HG03097 (cell line): Measurements from ENCODE around the gene PARD6A.

ENCODE experiments used
- ATAC-seq: cut with Tn5 transposase; IDR thresholded peaks from one replicate; pipeline ENCODE4 v1.9.1; 2021; ENCODE audit not compliant: unreplicated experiment, low FRiP score

PARD6A gene, protein sequence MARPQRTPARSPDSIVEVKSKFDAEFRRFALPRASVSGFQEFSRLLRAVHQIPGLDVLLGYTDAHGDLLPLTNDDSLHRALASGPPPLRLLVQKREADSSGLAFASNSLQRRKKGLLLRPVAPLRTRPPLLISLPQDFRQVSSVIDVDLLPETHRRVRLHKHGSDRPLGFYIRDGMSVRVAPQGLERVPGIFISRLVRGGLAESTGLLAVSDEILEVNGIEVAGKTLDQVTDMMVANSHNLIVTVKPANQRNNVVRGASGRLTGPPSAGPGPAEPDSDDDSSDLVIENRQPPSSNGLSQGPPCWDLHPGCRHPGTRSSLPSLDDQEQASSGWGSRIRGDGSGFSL

DNA sequence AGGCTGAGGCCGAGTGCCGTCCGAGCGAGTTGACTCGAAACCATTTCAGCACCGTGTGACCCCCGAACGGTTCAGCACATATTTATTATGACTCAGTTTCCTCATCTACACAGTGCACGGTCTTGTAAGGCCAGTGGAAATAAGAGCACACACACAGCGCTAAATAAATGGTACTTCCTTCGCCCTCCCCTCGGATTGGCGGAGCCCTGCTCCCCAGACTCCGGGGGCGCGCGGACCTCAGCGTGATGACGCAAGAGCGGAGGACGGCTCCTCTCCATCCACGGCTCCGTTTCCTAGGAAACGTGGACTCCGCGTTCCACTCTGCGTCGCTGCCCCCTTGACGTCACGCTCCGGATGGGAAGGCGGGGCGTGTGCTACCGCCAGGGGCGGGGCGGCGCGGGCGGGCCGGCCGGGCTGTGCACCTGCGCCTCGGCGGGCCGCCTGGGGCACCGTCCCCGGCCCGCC, at the start of gene PARD6A:
PARD6A (plus strand) TSS at position 397 of the 465 bp plus-strand sequence. CDS start 79 bp downstream, outside the sequence.
- peak; percentile 69 for ATAC-seq

DNA sequence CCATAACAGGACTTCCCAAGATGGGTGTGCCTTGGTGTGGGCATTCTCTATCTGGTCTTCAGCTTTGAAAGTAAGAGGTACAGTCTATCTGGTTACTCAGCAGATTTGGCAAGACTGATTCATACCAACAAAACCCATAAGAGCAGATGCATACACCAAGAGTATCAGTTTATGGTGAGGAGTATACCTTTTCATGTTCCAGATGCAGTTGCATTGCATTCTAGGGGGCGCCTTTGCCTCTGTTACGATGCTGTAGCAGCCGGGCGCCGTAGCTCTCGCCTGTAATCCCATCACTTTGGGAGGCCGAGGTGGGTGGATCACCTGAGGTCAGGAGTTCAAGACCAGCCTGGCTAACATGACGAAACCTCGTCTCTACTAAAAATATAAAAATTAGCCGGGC, 47.0 kb upstream of the PARD6A start:
- no peak for ATAC-seq

GRCh38 chr16:67628216-67628615, 32.5 kb upstream of the PARD6A start:
- no peak for ATAC-seq

DNA sequence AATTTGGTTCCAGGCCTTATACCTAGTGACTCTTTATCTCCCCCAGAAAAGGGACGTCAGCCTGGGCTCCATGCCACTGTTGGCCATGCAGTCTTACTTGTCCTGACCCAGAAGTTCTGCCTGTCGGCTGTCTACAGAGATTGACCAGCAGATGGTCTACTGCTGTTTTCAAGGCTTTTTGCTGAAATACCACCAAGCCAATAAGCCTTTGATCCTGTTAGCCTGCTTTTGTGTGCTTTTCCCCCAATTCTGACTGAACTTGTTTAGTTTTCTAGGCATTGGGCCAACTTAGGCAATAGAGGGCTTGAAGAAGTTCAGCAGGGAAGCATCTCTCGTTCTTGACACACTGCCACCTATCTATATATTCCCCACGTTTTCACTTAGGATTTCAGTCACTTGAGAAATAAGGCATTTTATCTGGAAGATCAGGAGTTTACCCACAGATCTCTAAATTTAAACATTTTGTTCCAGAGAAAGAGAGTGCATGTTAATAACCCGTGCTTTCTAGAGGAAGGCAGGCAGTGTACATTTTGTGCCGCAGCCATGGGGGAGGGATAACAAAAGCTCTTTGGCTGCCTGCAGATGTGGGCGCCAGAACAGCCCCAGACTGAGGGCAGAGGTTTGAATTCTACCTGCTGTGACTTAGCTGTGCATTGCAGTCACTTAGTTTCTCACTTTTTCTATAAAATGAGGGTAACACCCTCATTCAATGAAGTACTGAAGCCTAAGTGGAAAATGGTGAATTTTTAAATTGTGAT, 28.2 kb upstream of the PARD6A start:
- ATAC-seq: no peak

DNA sequence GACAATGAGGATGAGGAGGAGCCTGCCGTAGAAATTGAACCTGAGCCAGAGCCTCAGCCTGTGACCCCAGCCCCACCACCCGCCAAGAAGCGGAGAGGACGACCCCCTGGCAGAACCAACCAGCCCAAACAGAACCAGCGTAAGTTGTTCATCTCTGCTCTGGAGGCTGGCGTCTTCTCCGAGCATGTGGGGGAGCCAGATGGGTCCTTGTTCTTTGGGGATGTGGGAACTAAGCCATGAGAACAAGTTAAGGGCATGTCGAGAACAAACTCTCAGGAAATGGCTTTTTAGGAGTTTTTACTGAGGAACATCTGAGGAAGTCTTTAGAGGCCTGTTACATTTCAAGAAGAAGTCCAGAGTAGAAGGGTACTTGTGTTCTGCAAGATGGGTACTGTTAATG, 24.0 kb upstream of the PARD6A start:
- no peak for ATAC-seq

- ATAC-seq: no peak
Observed at GRCh38 chr16:67637625-67638024, 23.1 kb upstream of the PARD6A start.

DNA sequence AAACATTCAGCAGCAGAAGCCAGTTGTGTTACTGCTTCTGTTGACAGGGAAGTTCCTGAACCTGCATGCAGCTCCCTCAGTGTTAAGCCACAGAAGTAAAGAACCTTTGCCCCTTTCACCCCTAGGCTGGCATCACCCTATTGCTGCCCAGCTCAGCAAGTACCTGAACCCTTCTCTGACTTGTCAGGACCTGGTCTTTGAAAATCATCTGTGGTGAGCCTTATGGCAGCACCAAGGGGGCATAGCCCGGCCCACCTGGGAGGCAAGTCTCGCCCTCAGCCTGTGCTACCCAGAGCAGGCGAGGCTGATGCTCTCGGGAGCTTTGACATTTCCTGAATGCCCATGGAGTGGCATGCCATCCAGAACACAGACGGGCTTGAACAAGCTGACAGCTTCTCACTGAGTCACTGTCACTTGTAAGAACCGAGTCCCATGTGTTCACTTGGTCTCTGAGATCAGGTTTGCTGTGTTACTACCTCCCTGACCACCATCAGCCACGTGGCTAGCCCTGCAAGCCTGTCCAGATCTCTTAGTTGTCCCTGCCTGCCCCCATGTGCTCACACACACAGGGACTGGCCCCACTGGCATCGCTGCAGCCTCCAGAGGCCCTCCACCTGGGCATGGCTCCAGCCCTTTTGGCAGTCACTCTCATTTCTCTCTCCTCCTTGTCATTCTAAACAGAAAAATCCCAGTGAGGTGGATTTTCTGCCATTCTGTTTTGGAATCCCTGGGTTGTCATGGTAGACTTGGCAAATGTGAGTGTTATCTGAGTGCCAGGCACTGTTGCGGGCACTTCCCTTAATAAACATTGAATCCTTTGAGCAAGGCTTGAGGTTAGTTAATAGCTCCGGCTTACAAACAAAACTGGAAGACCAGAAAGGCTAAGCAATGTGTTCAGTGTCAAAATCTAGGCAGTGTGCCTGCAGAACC, 18.7 kb upstream of the PARD6A start:
- no peak for ATAC-seq

- ATAC-seq: no peak
Observed at GRCh38 chr16:67644038-67644437, 16.7 kb upstream of the PARD6A start.

DNA sequence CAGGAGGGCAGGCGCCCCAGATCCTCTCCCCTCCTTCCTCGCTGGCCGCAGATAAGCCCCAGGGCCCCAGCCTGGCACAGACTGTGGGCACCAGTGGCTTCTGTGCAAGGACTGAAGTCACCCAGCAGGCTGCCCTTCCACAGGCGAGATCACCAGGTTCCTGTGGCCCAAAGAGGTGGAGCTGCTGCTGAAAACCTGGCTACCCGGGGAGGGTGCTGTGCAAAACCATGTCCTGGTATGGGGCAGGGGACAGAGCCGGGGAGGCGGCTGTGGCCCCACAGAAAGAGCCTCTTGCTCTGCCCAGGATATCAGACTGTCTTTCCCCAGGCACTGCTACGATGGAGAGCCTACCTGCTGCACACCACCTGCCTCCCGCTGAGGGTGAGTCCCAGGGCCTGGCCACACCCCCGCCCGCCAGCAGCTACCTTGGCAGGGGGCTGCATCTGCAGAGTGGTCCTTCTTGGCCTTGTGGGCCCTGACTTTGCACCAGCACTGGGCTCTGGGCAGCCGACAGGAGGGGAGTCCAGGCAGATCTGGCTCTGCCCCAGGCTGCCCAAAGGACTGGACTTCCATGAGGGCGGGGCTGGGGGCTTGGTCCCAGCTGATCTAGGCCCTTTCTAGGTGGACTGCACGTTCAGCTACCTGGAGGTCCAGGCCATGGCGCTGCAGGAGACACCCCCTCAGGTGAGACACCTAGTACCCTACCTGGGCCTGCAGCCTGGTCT, 15.2 kb upstream of the PARD6A start:
- no peak for ATAC-seq

DNA sequence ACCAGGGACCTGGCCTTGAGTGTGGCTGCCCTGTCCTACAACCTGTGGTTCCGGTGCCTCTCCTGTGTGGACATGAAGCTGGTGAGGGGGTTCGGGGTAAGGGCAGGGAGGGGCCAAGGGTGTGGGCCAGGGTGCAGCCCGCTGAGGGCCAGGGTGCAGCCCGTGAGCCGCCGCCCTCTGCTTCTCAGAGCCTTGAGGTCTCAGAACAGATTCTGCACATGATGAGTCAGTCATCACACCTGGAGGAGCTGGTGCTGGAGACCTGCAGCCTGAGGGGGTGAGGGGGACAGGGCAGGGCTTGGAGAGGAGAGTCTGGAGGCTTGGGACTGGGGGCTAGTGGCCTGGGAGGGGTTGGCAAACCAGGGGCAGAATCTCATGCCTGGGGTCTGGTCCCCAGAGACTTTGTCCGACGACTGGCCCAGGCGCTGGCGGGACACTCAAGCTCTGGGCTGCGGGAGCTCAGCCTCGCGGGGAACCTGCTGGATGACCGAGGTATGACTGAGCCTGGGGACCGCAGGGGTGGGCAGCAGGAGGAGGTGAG, 13.6 kb upstream of the PARD6A start:
- no peak for ATAC-seq

GRCh38 chr16:67647681-67648080, 13.1 kb upstream of the PARD6A start:
- ATAC-seq: no peak

DNA sequence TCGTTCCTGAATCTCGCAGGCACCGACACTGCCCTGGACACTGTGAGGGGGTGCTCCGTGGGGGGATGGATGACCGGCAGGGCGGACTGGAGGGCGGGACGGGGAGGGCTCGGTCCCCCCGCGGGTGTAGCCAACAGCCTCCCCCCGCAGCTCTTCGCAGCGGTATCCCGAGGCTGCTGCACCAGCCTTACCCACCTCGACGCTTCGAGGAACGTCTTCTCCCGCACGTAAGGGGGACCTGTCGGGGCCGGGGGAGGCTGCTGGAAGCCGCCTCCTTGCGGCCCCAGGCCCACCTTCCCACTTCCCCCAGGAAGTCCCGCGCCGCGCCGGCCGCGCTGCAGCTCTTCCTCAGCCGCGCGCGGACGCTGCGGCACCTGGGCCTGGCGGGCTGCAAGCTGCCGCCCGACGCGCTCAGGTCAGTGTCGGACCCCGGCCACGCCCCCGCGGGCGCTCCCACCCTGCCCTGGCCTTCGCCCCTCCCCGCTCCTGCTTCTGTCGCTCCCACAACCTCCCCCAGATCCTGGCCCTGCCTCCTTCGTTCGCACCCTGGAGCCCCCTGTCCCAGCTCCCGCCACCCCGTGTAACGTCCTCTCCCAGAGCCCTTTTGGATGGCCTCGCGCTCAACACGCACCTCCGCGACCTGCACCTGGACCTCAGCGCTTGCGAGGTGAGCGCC, 12.5 kb upstream of the PARD6A start:
- no peak for ATAC-seq

DNA sequence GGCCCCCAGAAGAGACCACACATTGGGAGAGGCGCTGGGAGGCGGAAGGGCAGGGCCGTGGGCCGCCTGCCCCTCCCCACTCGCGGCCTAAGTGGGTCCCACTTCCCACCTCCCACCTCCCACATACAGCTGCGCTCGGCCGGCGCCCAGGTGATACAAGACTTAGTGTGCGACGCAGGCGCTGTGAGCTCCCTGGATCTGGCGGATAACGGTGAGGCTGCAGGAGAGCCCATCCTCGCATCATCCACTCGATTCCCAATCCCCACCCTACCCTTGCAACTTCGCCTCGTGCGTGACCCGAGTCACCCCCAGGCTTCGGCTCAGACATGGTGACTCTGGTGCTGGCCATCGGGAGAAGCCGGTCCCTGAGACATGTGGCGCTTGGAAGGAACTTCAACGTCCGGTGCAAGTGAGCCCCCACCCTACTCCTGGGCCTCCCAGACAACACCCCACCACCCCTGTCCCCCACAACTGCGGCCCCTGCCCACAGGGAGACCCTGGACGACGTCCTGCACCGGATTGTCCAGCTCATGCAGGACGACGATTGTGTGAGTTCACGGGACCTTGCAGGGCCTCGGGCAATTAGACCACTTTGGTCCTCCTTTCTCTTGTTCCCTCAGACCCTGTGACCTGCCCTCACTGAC, 11.9 kb upstream of the PARD6A start:
- ATAC-seq: no peak

DNA sequence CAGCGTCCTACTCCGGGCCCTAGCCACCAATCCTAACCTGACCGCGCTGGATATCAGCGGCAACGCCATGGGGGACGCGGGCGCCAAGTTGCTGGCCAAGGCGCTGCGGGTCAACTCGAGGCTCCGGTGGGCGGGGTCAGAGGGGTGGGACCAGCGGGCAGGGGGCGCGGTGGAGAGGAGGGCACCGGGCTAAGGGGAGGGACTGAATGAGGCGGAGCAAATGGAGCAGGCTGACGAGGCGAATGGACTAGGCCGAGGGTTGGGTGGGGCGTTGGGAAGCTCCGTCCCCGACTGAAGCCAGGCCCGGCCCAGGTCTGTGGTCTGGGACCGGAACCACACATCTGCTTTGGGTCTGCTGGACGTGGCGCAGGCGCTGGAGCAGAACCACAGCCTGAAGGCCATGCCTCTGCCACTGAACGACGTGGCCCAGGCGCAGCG, 11.2 kb upstream of the PARD6A start:
- ATAC-seq: no peak

- ATAC-seq: no peak
Observed at GRCh38 chr16:67650023-67650422, 10.7 kb upstream of the PARD6A start.

DNA sequence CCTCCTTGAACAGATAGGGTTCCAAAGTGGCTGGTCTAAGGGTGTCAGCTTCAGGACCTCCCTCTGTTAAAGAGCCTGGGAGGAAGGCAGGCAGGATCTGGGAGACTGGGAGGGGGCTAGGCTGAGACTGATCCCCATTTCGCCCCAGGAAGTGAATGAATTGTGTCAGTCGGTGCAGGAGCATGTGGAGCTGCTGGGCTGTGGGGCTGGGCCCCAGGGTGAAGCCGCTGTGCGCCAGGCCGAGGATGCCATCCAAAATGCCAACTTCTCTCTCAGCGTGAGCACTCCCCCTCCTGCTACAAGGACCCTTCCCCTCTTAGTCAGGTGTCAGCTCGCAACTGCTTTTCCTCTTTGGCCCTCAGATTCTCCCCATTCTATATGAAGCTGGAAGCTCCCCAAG, 9.7 kb upstream of the PARD6A start:
- ATAC-seq: no peak

DNA sequence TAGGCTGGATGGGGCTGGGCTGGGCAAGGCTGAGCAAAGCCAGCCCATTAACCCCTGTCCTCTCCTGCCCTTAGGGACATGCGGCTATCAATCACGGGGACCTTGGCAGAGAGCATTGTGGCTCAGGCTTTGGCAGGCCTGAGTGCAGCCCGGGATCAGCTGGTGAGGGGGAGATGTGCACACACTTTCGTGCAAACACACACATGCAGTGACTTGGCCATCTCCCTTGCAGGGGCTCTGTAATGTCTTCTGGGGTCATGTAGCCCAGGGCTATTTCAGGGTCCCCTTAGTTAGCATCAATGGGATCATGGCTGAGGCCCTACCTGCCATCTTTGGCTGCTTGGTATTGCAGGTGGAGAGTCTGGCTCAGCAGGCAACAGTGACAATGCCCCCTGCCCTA, 8.9 kb upstream of the PARD6A start:
- ATAC-seq: no peak

- no peak for ATAC-seq
Observed at GRCh38 chr16:67652578-67653127, 8.1 kb upstream of the PARD6A start.
